GM23338 (cell line): Measurements from ENCODE around the gene TEX14. TPM values are rescaled to one million over a fixed set of nuclear protein-coding genes. Genes with fewer than 3 reads are reported as not detected.

Experiments used
- ATAC-seq: fragments of 200-7000 bp; cut with Tn5 transposase; 3 replicates; pipeline ENCODE4 v1.9.1; 2020
- DNase-seq: peaks from one replicate; pipeline ENCODE4 v3.0.0-alpha.2; 2015; ENCODE audit warnings: low spot score
- H2AFZ ChIP-seq: fragments of 200-600 bp; sonication (generic); 2 replicates; pipeline ENCODE4 v1.8.0; 2016; ENCODE audit warnings: antibody characterized with exemption, mild to moderate bottlenecking, moderate library complexity
- H3F3A ChIP-seq: fragments of 200-600 bp; sonication (generic); replicated peaks from 2 replicates; pipeline ENCODE4 v1.8.0; 2017; ENCODE audit warnings: antibody characterized with exemption, mixed run types, low read depth
- H3K27ac ChIP-seq: fragments of 200-600 bp; sonication (generic); 2 replicates; pipeline ENCODE4 v1.6.1; 2016; ENCODE audit warnings: low read depth
- H3K27me3 ChIP-seq: fragments of 200-600 bp; sonication (generic); 2 replicates; pipeline ENCODE4 v1.8.0; 2016; ENCODE audit warnings: mild to moderate bottlenecking, mixed run types, moderate library complexity; ENCODE audit not compliant: insufficient read depth
- H3K36me3 ChIP-seq: fragments of 200-600 bp; sonication (generic); 2 replicates; pipeline ENCODE4 v1.8.0; 2016; ENCODE audit warnings: mild to moderate bottlenecking; ENCODE audit not compliant: insufficient read depth
- H3K4me1 ChIP-seq: fragments of 200-600 bp; sonication (generic); 2 replicates; pipeline ENCODE4 v1.8.0; 2016; ENCODE audit warnings: mild to moderate bottlenecking, moderate library complexity; ENCODE audit not compliant: insufficient read depth
- H3K4me2 ChIP-seq: fragments of 200-600 bp; sonication (generic); 2 replicates; pipeline ENCODE4 v1.7.1; 2017; ENCODE audit warnings: mixed run types
- H3K4me3 ChIP-seq: fragments of 200-600 bp; sonication (generic); 2 replicates; pipeline ENCODE4 v1.6.1; 2016; ENCODE audit warnings: mixed run types
- H3K79me2 ChIP-seq: fragments of 200-600 bp; sonication (generic); replicated peaks from 2 replicates; pipeline ENCODE4 v1.8.0; 2017; ENCODE audit warnings: mild to moderate bottlenecking; ENCODE audit not compliant: insufficient read depth
- H3K9me2 ChIP-seq: fragments of 200-600 bp; sonication (generic); 2 replicates; pipeline ENCODE4 v1.8.0; 2017; ENCODE audit not compliant: insufficient read depth
- H4K20me1 ChIP-seq: fragments of 200-600 bp; sonication (generic); replicated peaks from 2 replicates; pipeline ENCODE4 v1.8.0; 2017; ENCODE audit warnings: mild to moderate bottlenecking; ENCODE audit not compliant: insufficient read depth
- H3K27ac Mint-ChIP-seq: 2 replicates; pipeline ENCODE4 v1.8.0; 2020; ENCODE audit warnings: inconsistent platforms, mild to moderate bottlenecking, moderate library complexity, mixed read lengths
- H3K27me3 Mint-ChIP-seq: 3 replicates; pipeline ENCODE4 v1.8.0; 2022; ENCODE audit warnings: low read depth, mild to moderate bottlenecking, moderate library complexity, mixed read lengths, inconsistent platforms; ENCODE audit not compliant: insufficient read depth, poor library complexity
- H3K36me3 Mint-ChIP-seq: 3 replicates; pipeline ENCODE4 v1.8.0; 2021; ENCODE audit warnings: low read depth, mild to moderate bottlenecking, inconsistent platforms, moderate library complexity, mixed read lengths
- H3K4me1 Mint-ChIP-seq: 3 replicates; pipeline ENCODE4 v1.8.0; 2020; ENCODE audit warnings: mild to moderate bottlenecking, inconsistent platforms, mixed read lengths
- H3K4me3 Mint-ChIP-seq: 3 replicates; pipeline ENCODE4 v1.8.0; 2021; ENCODE audit warnings: moderate library complexity, mild to moderate bottlenecking, inconsistent platforms, mixed read lengths
- H3K9me3 Mint-ChIP-seq: 3 replicates; pipeline ENCODE4 v1.8.0; 2020; ENCODE audit warnings: moderate library complexity, mild to moderate bottlenecking, inconsistent platforms, mixed read lengths
- CREB1 ChIP-seq: fragments of 250-450 bp; sonication (Bioruptor Pico); IDR thresholded peaks from 2 replicates; pipeline ENCODE4 v1.5.0; 2020; ENCODE audit warnings: low read depth, mild to moderate bottlenecking, moderate library complexity
- CTCF ChIP-seq, 2 experiments: fragments of 200-600 bp in 1 of 2; sonication (generic) in 1 of 2; conservative IDR thresholded peaks; 2 replicates each; pipeline versions ENCODE4 v1.5.1 to v1.6.1; 2016 to 2017; ENCODE audit warnings: antibody characterized with exemption in 2 of 2, low read depth in 2 of 2, mild to moderate bottlenecking in 2 of 2, moderate library complexity in 1 of 2
- EZH2 ChIP-seq: fragments of 200-600 bp; sonication (generic); IDR thresholded peaks from one replicate; pipeline ENCODE4 v1.8.0; 2017; ENCODE audit warnings: antibody characterized with exemption, mild to moderate bottlenecking, low read depth; ENCODE audit not compliant: unreplicated experiment
- EZH2phosphoT487 ChIP-seq: fragments of 200-600 bp; sonication (generic); IDR thresholded peaks from one replicate; pipeline ENCODE4 v1.8.1; 2018; ENCODE audit warnings: antibody characterized with exemption; ENCODE audit not compliant: unreplicated experiment
- JUNB ChIP-seq: IDR thresholded peaks from one replicate; pipeline ENCODE4 v1.6.1; 2016; ENCODE audit warnings: antibody characterized with exemption; ENCODE audit not compliant: unreplicated experiment
- NANOG ChIP-seq: IDR thresholded peaks from 2 replicates; pipeline ENCODE4 v1.6.1; 2016; ENCODE audit warnings: antibody characterized with exemption, borderline replicate concordance
- POLR2AphosphoS5 ChIP-seq: IDR thresholded peaks from 2 replicates; pipeline ENCODE4 v1.6.1; 2016; ENCODE audit warnings: antibody characterized with exemption, low read depth
- REST ChIP-seq: IDR thresholded peaks from one replicate; pipeline ENCODE4 v1.6.1; 2018; ENCODE audit warnings: antibody characterized with exemption; ENCODE audit not compliant: unreplicated experiment
- STAT1 ChIP-seq: IDR thresholded peaks from one replicate; pipeline ENCODE4 v1.6.1; 2016; ENCODE audit warnings: antibody characterized with exemption; ENCODE audit not compliant: unreplicated experiment
- ZNF114 ChIP-seq: fragments of 250-450 bp; sonication (Bioruptor Pico); IDR thresholded peaks from 2 replicates; pipeline ENCODE4 v1.5.0; 2020; ENCODE audit warnings: mild to moderate bottlenecking, moderate library complexity
- ZNF331 ChIP-seq: fragments of 250-450 bp; sonication (Bioruptor Pico); IDR thresholded peaks from 2 replicates; pipeline ENCODE4 v1.5.0; 2020; ENCODE audit warnings: low read depth, mild to moderate bottlenecking, moderate library complexity
- polyA plus RNA-seq: library from polyadenylated mRNA; unstranded; fragments of >200 nt; fragmentation: Nextera tagmentation; extraction: Ambion mirVana; gene quantifications from 2 replicates; pipeline ENCODE4 v1.2.1, GENCODE V29; 2016
- total RNA-seq: library from RNA; depleted of rRNA; stranded (reverse); fragments of >200 nt; shearing (Covaris generic); gene quantifications from 2 replicates; pipeline ENCODE4 v1.2.3, GENCODE V29; 2014
- TF ChIP-seq, protein P1 (sequence below): IDR thresholded peaks from 2 replicates; pipeline ENCODE4 v1.6.1; 2016; ENCODE audit warnings: antibody characterized with exemption
- TF ChIP-seq, protein P2 (sequence below): fragments of 250-450 bp; sonication (Bioruptor Pico); IDR thresholded peaks from 2 replicates; pipeline ENCODE4 v1.5.0; 2020; ENCODE audit warnings: mild to moderate bottlenecking, moderate library complexity

TEX14 gene
- total and polyA plus RNA-seq, 2 experiments from 2014 or later, result 0.80 to 2.6 TPM

- TF ChIP-seq EZH2phosphoT487 (no peak), STAT1 (no peak), NANOG (no peak)
Observed at GRCh38 chr17:58585554-58585953, 106.3 kb downstream of the TEX14 start (continued).

DNA sequence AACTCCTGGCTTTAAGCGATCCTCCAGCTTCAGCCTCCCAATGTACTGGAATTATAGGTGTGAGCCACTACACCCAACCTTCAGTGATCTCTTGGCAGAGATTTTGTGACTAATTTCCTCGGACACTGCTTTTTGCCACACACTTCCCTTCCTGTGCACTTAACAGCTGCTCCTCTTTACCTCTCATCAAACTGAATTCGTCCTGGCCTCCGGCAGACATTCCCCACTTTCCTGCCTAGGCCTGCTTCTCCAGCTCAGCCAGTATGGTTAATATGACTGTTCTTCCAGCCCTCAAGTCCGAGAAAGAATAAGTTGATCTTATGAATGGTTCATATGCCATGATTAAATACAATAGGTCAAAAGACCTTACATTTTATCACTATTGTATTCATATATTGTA, 108.4 kb downstream of the TEX14 start:
- DNase-seq, result no peak
- H3K36me3 ChIP-seq, result no peaks in the 10 kb centered on the region
- no peaks in the 10 kb centered on the region for H3K36me3 Mint-ChIP-seq
- no peaks in the 10 kb centered on the region for H4K20me1 ChIP-seq
- no peak overlapping the region for H3K4me3 Mint-ChIP-seq
- no peaks in the 10 kb centered on the region for H3K9me2 ChIP-seq
- no peak overlapping the region for H3K27ac Mint-ChIP-seq
- no peak overlapping the region for H3K4me2 ChIP-seq
- no peak for ATAC-seq
- H3F3A ChIP-seq, result no peaks in the 10 kb centered on the region
- peaks cover 2% of the 10 kb centered on the region for H3K27me3 Mint-ChIP-seq
- H3K4me1 Mint-ChIP-seq, result peaks cover 4% of the 10 kb centered on the region; the same call in 1 of the 3 replicates
- no peaks in the 10 kb centered on the region for H3K27me3 ChIP-seq
- H3K4me1 ChIP-seq, result peaks cover 8% of the 10 kb centered on the region; the same call in 1 of the 2 replicates
- H3K79me2 ChIP-seq, result no peaks in the 10 kb centered on the region
- no peak overlapping the region for H2AFZ ChIP-seq
- H3K9me3 Mint-ChIP-seq, result no peaks in the 10 kb centered on the region
- TF ChIP-seq EZH2phosphoT487, result no peak
- no peak for TF ChIP-seq POLR2AphosphoS5
- TF ChIP-seq CREB1, result no peak
- no peak for TF ChIP-seq CTCF (conservative IDR thresholded peaks at IDR 0.05; ENCODE audit: low read depth in 2 of 2)
- TF ChIP-seq EZH2, result no peak
- TF ChIP-seq STAT1, result no peak
- no peak for TF ChIP-seq NANOG
- no peak for TF ChIP-seq ZNF331 (CRISPR knock-in tag)
- no peak for TF ChIP-seq REST
- no peak for TF ChIP-seq JUNB
- no peak for TF ChIP-seq ZNF114
- TF ChIP-seq, protein P1, sequence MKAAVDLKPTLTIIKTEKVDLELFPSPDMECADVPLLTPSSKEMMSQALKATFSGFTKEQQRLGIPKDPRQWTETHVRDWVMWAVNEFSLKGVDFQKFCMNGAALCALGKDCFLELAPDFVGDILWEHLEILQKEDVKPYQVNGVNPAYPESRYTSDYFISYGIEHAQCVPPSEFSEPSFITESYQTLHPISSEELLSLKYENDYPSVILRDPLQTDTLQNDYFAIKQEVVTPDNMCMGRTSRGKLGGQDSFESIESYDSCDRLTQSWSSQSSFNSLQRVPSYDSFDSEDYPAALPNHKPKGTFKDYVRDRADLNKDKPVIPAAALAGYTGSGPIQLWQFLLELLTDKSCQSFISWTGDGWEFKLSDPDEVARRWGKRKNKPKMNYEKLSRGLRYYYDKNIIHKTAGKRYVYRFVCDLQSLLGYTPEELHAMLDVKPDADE, result no peak
- TF ChIP-seq, protein P2, sequence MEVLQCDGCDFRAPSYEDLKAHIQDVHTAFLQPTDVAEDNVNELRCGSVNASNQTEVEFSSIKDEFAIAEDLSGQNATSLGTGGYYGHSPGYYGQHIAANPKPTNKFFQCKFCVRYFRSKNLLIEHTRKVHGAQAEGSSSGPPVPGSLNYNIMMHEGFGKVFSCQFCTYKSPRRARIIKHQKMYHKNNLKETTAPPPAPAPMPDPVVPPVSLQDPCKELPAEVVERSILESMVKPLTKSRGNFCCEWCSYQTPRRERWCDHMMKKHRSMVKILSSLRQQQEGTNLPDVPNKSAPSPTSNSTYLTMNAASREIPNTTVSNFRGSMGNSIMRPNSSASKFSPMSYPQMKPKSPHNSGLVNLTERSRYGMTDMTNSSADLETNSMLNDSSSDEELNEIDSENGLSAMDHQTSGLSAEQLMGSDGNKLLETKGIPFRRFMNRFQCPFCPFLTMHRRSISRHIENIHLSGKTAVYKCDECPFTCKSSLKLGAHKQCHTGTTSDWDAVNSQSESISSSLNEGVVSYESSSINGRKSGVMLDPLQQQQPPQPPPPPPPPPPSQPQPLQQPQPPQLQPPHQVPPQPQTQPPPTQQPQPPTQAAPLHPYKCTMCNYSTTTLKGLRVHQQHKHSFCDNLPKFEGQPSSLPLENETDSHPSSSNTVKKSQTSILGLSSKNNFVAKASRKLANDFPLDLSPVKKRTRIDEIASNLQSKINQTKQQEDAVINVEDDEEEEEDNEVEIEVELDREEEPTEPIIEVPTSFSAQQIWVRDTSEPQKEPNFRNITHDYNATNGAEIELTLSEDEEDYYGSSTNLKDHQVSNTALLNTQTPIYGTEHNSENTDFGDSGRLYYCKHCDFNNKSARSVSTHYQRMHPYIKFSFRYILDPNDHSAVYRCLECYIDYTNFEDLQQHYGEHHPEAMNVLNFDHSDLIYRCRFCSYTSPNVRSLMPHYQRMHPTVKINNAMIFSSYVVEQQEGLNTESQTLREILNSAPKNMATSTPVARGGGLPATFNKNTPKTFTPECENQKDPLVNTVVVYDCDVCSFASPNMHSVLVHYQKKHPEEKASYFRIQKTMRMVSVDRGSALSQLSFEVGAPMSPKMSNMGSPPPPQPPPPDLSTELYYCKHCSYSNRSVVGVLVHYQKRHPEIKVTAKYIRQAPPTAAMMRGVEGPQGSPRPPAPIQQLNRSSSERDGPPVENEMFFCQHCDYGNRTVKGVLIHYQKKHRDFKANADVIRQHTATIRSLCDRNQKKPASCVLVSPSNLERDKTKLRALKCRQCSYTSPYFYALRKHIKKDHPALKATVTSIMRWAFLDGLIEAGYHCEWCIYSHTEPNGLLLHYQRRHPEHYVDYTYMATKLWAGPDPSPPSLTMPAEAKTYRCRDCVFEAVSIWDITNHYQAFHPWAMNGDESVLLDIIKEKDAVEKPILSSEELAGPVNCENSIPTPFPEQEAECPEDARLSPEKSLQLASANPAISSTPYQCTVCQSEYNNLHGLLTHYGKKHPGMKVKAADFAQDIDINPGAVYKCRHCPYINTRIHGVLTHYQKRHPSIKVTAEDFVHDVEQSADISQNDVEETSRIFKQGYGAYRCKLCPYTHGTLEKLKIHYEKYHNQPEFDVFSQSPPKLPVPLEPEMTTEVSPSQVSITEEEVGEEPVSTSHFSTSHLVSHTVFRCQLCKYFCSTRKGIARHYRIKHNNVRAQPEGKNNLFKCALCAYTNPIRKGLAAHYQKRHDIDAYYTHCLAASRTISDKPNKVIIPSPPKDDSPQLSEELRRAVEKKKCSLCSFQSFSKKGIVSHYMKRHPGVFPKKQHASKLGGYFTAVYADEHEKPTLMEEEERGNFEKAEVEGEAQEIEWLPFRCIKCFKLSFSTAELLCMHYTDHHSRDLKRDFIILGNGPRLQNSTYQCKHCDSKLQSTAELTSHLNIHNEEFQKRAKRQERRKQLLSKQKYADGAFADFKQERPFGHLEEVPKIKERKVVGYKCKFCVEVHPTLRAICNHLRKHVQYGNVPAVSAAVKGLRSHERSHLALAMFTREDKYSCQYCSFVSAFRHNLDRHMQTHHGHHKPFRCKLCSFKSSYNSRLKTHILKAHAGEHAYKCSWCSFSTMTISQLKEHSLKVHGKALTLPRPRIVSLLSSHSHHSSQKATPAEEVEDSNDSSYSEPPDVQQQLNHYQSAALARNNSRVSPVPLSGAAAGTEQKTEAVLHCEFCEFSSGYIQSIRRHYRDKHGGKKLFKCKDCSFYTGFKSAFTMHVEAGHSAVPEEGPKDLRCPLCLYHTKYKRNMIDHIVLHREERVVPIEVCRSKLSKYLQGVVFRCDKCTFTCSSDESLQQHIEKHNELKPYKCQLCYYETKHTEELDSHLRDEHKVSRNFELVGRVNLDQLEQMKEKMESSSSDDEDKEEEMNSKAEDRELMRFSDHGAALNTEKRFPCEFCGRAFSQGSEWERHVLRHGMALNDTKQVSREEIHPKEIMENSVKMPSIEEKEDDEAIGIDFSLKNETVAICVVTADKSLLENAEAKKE, result no peak
- no peak overlapping the region for H3K27ac ChIP-seq
- H3K4me3 ChIP-seq, result no peak overlapping the region
